NB4 (cell line): ENCODE results near the gene PKP1.

Experiments used
- POLR2A ChIP-seq: IDR thresholded peaks from 2 replicates; pipeline ENCODE4 v1.6.1; 2011; ENCODE audit warnings: mild to moderate bottlenecking; ENCODE audit not compliant: insufficient read length; ENCODE audit errors: extremely low read depth
- TF ChIP-seq, protein P1 (sequence below): IDR thresholded peaks from 2 replicates; pipeline ENCODE4 v1.6.1; 2011; ENCODE audit warnings: low read depth, low read length

DNA sequence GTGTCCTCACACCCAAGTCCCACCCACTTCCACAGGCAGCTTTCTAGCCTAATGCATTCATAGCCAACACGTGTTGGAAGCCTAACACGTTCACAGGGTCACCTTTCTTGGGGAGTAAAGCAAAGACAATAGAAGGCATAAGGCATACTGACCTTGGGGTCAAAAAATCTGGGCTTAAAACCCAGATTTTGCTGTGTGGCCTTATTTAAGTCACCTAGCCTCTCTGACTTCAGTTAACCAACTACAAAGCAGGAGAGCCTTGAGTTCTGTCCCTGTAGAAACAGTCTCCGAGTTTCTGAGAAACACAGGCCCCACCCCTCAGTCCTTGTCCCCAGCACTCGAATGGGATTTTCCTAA lies 92.8 kb downstream of the PKP1 start:
- TF ChIP-seq POLR2A = no peak
- TF ChIP-seq, protein P1, sequence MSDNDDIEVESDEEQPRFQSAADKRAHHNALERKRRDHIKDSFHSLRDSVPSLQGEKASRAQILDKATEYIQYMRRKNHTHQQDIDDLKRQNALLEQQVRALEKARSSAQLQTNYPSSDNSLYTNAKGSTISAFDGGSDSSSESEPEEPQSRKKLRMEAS = no peak
